K562 (cell line): ENCODE data around the gene MAN2A1. TPM values are rescaled to one million over a fixed set of nuclear protein-coding genes. Genes with fewer than 3 reads are reported as not detected.
A peak's percentile ranks its signal among the peaks of the same experiment; 100 is the strongest.

Experiments used
- ATAC-seq: fragments of 200-7000 bp; cut with Tn5 transposase; 3 replicates; pipeline ENCODE4 v1.9.1; 2020; ENCODE audit warnings: moderate library complexity
- BruUV-seq: library from RNA; stranded (reverse); fragments of 400-500 nt; replicated peaks from 2 replicates; lab custom pipeline; 2021; lab: Mats Ljungman, UMichigan
- CTCF ChIA-PET: fragments of 300-600 bp; formaldehyde crosslinking; extraction: SDS; loops from one replicate; lab custom pipeline; 2021; ENCODE audit warnings: low intra/inter-chr PET ratio; lab: Yijun Ruan, JAX
- POLR2A ChIA-PET: fragments of 300-600, 350-650 bp; sonication (Branson Sonifier 250); formaldehyde crosslinking; extraction: SDS; loops from one replicate; lab custom pipeline; 2021; ENCODE audit warnings: antibody characterized with exemption, inconsistent platforms; lab: Yijun Ruan, JAX
- DNase-seq, 4 experiments: peaks; one replicate each; pipeline versions ENCODE4 v3.0.0 to v3.0.0-alpha.2; 2011 to 2018; ENCODE audit warnings: low spot score in 3 of 4, mixed read lengths in 3 of 4; ENCODE audit errors: extremely low read depth in 1 of 4
- FAIRE-seq: peaks from 2 replicates; lab custom pipeline; 2011; peaks lifted over from hg19 to GRCh38; lab: Jason Lieb, UNC
- H2AFZ ChIP-seq: 2 replicates; pipeline ENCODE4 v1.6.0; 2011; ENCODE audit warnings: low read depth, low read length, control low read depth, inconsistent platforms
- H3K27ac ChIP-seq: fragments of 200-600 bp; 3 replicates; pipeline ENCODE4 v1.8.0; 2011; ENCODE audit warnings: low read depth, mild to moderate bottlenecking, control low read depth, inconsistent platforms, low read length, moderate library complexity, mixed read lengths; ENCODE audit errors: extremely low read depth
- H3K27me3 ChIP-seq, 2 experiments: fragments of 300-600 bp in 1 of 2; 2 replicates in 1 of 2; 3 replicates in 1 of 2; pipeline versions ENCODE4 v1.6.0 to v1.8.0; 2011; ENCODE audit warnings: inconsistent platforms in 2 of 2, low read length in 2 of 2, mild to moderate bottlenecking in 1 of 2, mixed read lengths in 1 of 2, moderate library complexity in 1 of 2; ENCODE audit not compliant: control insufficient read depth in 2 of 2, insufficient read depth in 2 of 2
- H3K36me3 ChIP-seq: fragments of 300-600 bp; 3 replicates; pipeline ENCODE4 v1.8.0; 2011; ENCODE audit warnings: mild to moderate bottlenecking, low read length, inconsistent platforms; ENCODE audit not compliant: control insufficient read depth, insufficient read depth
- H3K4me1 ChIP-seq, 2 experiments: fragments of 200-600 bp in 1 of 2; replicated peaks in 1 of 2; 2 replicates in 1 of 2; 3 replicates in 1 of 2; pipeline versions ENCODE4 v1.5.1 to v1.8.0; 2011; ENCODE audit warnings: inconsistent platforms in 2 of 2, low read length in 2 of 2, mild to moderate bottlenecking in 1 of 2, mixed read lengths in 1 of 2, moderate library complexity in 1 of 2; ENCODE audit not compliant: control insufficient read depth in 2 of 2, insufficient read depth in 2 of 2
- H3K4me2 ChIP-seq: 2 replicates; pipeline ENCODE4 v1.6.1; 2011; ENCODE audit warnings: low read length, control low read depth, inconsistent platforms, mixed read lengths; ENCODE audit not compliant: insufficient read depth
- H3K4me3 ChIP-seq: fragments of 200-600 bp; sonication (generic), shearing (Covaris generic); 2 replicates; pipeline ENCODE4 v1.5.1; 2016; ENCODE audit warnings: control low read depth, inconsistent platforms
- H3K79me2 ChIP-seq: fragments of 200-600 bp; 3 replicates; pipeline ENCODE4 v1.8.0; 2011; ENCODE audit warnings: low read length, inconsistent platforms; ENCODE audit not compliant: control insufficient read depth, insufficient read depth
- H3K9ac ChIP-seq, 2 experiments: 2 replicates each; pipeline versions ENCODE4 v1.6.0 to v1.6.1; 2011; ENCODE audit warnings: low read depth in 2 of 2, low read length in 2 of 2, control low read depth in 1 of 2, inconsistent platforms in 1 of 2, mild to moderate bottlenecking in 1 of 2, mixed read lengths in 1 of 2; ENCODE audit not compliant: insufficient read depth in 1 of 2
- H3K9me1 ChIP-seq: one replicate; pipeline ENCODE4 v1.6.0; 2011; ENCODE audit warnings: inconsistent platforms, mild to moderate bottlenecking, low read length, moderate library complexity; ENCODE audit not compliant: control insufficient read depth, insufficient read depth
- H3K9me3 ChIP-seq: replicated peaks from 2 replicates; pipeline ENCODE4 v1.5.1; 2011; ENCODE audit warnings: low read depth, low read length, inconsistent platforms; ENCODE audit not compliant: control insufficient read depth, insufficient read depth
- H4K20me1 ChIP-seq: replicated peaks from 2 replicates; pipeline ENCODE4 v1.6.1; 2011; ENCODE audit warnings: low read length, inconsistent platforms, mixed read lengths; ENCODE audit not compliant: control insufficient read depth, insufficient read depth
- C11orf30 ChIP-seq: fragments of 450-650 bp; IDR thresholded peaks from 2 replicates; pipeline ENCODE4 v1.6.1; 2016; ENCODE audit warnings: low read depth, mild to moderate bottlenecking
- DIDO1 ChIP-seq: fragments of 450-650 bp; IDR thresholded peaks from 2 replicates; pipeline ENCODE4 v1.6.1; 2016; ENCODE audit warnings: low read depth, missing biosample characterization, missing genetic modification characterization
- GABPB2 ChIP-seq: fragments of 250-450 bp; sonication (Bioruptor Pico); conservative IDR thresholded peaks from 2 replicates; pipeline ENCODE4 v1.5.1; 2021; ENCODE audit warnings: mild to moderate bottlenecking
- HMG20A ChIP-seq: fragments of 450-650 bp; formaldehyde crosslinking; conservative IDR thresholded peaks from 2 replicates; pipeline ENCODE4 v1.4.0; 2020; ENCODE audit warnings: mild to moderate bottlenecking, mixed read lengths
- HMGN3 ChIP-seq: IDR thresholded peaks from 2 replicates; pipeline ENCODE4 v1.6.1; 2011; ENCODE audit warnings: borderline replicate concordance, low read depth, mild to moderate bottlenecking, mixed read lengths, low read length; ENCODE audit not compliant: insufficient read length; ENCODE audit errors: extremely low read depth
- KAT2B ChIP-seq: IDR thresholded peaks from one replicate; pipeline ENCODE4 v1.6.1; 2012; ENCODE audit warnings: low read depth, mild to moderate bottlenecking, control low read depth, inconsistent platforms, low read length, moderate library complexity
- NR2F6 ChIP-seq: fragments of 450-650 bp; formaldehyde crosslinking; IDR thresholded peaks from 2 replicates; pipeline ENCODE4 v1.4.0; 2020; ENCODE audit warnings: mild to moderate bottlenecking
- PKNOX1 ChIP-seq: fragments of 450-650 bp; IDR thresholded peaks from 2 replicates; pipeline ENCODE4 v1.6.1; 2016
- POU5F1 ChIP-seq: fragments of 150-350 bp; IDR thresholded peaks from 2 replicates; pipeline ENCODE4 v1.6.1; 2014; ENCODE audit warnings: borderline replicate concordance, low read length, low read depth, mild to moderate bottlenecking; ENCODE audit not compliant: partially characterized antibody
- SAP30 ChIP-seq: fragments of 200-600 bp; sonication (generic); IDR thresholded peaks from 2 replicates; pipeline ENCODE4 v1.6.1; 2012; ENCODE audit warnings: borderline replicate concordance, low read depth, mild to moderate bottlenecking, moderate library complexity, low read length, control low read depth, inconsistent platforms; ENCODE audit not compliant: insufficient read depth, poor library complexity, severe bottlenecking
- TRIM28 ChIP-seq: fragments of 450-650 bp; IDR thresholded peaks from 2 replicates; pipeline ENCODE4 v1.6.1; 2017
- U2AF1 ChIP-seq: fragments of 200-400 bp; formaldehyde crosslinking; optimal IDR thresholded peaks from 2 replicates; pipeline ENCODE3; 2017; ENCODE audit warnings: mild to moderate bottlenecking, low read depth, low read length, moderate library complexity
- ZNF12 ChIP-seq: sonication (generic); formaldehyde crosslinking; IDR thresholded peaks from 2 replicates; pipeline ENCODE4 v1.4.0; 2020; ENCODE audit warnings: mild to moderate bottlenecking, missing genetic modification reagents
- WGBS: fragments of 100-300 bp; shearing (Covaris generic); methylation state at CpG from one replicate; pipeline ENCODE4 v1.1.6; 2016; ENCODE audit warnings: low coverage, mixed read lengths; ENCODE audit not compliant: insufficient coverage; ENCODE audit errors: missing lambda C conversion rate; 5-methylcytosine and 5-hydroxymethylcytosine counted together
- in situ Hi-C: fragments of 300-500 bp; cut with MboI; formaldehyde crosslinking; loops from 4 replicates; pipeline ENCODE4 v1.15.0; 2018; ENCODE audit warnings: inconsistent platforms, mixed read lengths
- intact Hi-C: fragments of 100-400 bp; cut with micrococcal nuclease; formaldehyde crosslinking; loops from 2 replicates; pipeline ENCODE4 v1.14.2; 2022
- polyA plus RNA-seq, 8 experiments: library from polyadenylated mRNA; depleted of rRNA in 4 of 8; stranded (reverse) in 5 of 8; unstranded in 3 of 8; fragments of >200 nt; fragmentation: Nextera tagmentation in 2 of 8; fragmentation: Illumina TruSeq in 1 of 8; extraction: Ambion mirVana in 2 of 8; extraction: Trizol in 1 of 8; gene quantifications; 2 replicates each; pipeline versions ENCODE4 v1.2.1 to v1.2.3, GENCODE V29; 2011 to 2014; ENCODE audit warnings: inconsistent platforms in 1 of 8, missing spikeins in 1 of 8
- total RNA-seq, 7 experiments: library from RNA; depleted of rRNA in 6 of 7; stranded (reverse); fragments of >200 nt in 6 of 7; fragmentation: Illumina TruSeq in 2 of 7; extraction: Trizol in 2 of 7; gene quantifications; 2 replicates each; pipeline versions ENCODE4 v1.2.1 to v1.2.3, GENCODE V29; 2011 to 2021; ENCODE audit warnings: low replicate concordance in 1 of 7
- TF ChIP-seq, protein P1 (sequence below), 2 experiments: fragments of 150-350 bp in 1 of 2; IDR thresholded peaks; 2 replicates each; pipeline ENCODE4 v1.6.1; 2012 to 2016; ENCODE audit warnings: low read depth in 2 of 2, low read length in 2 of 2, mild to moderate bottlenecking in 1 of 2, moderate library complexity in 1 of 2
- TF ChIP-seq, protein P2 (sequence below): fragments of 250-450 bp; sonication (Bioruptor Pico); IDR thresholded peaks from 2 replicates; pipeline ENCODE4 v1.8.0; 2022; ENCODE audit warnings: inconsistent platforms

Gene MAN2A1
- total and polyA plus RNA-seq, 9 of the 15 experiments (the other 6 are each of a cell fraction or from before 2014, with no cell fraction given), result 5.2 to 32.0 (median 19.8) TPM

DNA sequence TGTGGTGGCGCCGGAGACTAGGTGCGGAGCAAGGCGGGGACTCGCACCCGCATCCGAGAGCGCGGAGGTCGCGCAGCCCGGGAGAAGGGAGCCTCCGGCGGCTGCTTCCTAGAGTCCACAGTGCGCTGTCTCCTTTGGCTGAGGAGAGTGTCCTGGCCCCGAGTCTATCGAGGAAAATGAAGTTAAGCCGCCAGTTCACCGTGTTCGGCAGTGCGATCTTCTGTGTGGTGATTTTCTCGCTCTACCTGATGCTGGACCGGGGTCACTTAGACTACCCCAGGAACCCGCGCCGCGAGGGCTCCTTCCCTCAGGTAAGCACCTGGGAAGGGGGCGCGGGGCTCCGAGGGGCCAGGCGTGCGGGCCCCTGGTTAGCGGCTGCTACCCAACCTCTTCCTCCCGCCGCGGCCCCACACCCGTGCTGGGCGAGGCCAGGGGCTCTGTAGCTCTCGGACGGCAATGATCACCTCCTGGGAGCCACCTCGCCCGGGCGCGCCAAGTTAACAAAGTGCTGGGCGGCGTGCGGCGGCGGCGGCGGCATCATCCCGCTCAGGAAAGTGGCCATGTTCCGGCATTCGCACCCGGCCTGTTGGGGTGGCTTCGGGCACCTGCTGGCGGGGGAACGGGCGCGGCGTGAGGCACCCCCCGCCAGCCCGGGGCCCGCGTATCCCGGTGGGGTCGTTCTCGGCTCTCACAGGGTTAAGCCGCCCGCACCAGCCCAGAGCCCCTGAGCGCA, 681 bp downstream of the MAN2A1 start:
- H3K4me2 ChIP-seq, result peak overlapping the region; percentile 87
- POLR2A ChIA-PET, result interaction anchor here (0.6 to 2.2 kb wide), 16 partner anchors 8 to 963 kb away, joined by 3 to 15 read pairs (median 4); partner anchors contain the start of gene PJA2
- intact Hi-C loops, result loop anchor here (2.0 to 10.0 kb wide), 3 partner anchors 118 to 264 kb away; no protein-coding TSS in a partner anchor
- no peaks in the 10 kb centered on the region for H3K27me3 ChIP-seq
- ATAC-seq, result peak; percentile 56
- FAIRE-seq, result no peak
- no peaks in the 10 kb centered on the region for H3K9me3 ChIP-seq
- peaks cover 13% of the 10 kb centered on the region; the same call in 1 of the 2 replicates for H4K20me1 ChIP-seq
- H3K4me1 ChIP-seq, result peaks cover 25 to 30% of the 10 kb centered on the region in 2 experiments
- H2AFZ ChIP-seq, result peak overlapping the region; percentile 86
- peak overlapping the region; percentile 75 to 99 for H3K9ac ChIP-seq
- peak overlapping the region; percentile 91 for H3K4me3 ChIP-seq
- in situ Hi-C loops, result no loop called here
- CTCF ChIA-PET, result interaction anchor here (0.6 kb wide), 1 partner anchor 126 kb away, joined by 3 read pairs; no protein-coding TSS in a partner anchor
- H3K36me3 ChIP-seq, result no peaks in the 10 kb centered on the region
- H3K79me2 ChIP-seq, result peaks cover 57% of the 10 kb centered on the region
- TSS peak; percentile 83 for BruUV-seq
- WGBS, result under 1% methylated on average over 46 of the region's 71 CpGs
- DNase-seq, result peak; percentile 13 to 59 (median 32)
- H3K9me1 ChIP-seq, result no peaks in the 10 kb centered on the region
- peak overlapping the region; percentile 92 for H3K27ac ChIP-seq
- TF ChIP-seq GABPB2 (CRISPR knock-in tag) (no peak), POU5F1 (no peak), ZNF12 (CRISPR knock-in tag) (0 out of 2 replicates have a peak, but pooled peaks have one; percentile 15), HMG20A (CRISPR knock-in tag) (no peak), SAP30 (peak; percentile 23), PKNOX1 (no peak), C11orf30 (no peak), TRIM28 (no peak), DIDO1 (no peak), KAT2B (no peak), U2AF1 (no peak), NR2F6 (no peak), HMGN3 (peak; percentile 10)
- TF ChIP-seq, protein P1, sequence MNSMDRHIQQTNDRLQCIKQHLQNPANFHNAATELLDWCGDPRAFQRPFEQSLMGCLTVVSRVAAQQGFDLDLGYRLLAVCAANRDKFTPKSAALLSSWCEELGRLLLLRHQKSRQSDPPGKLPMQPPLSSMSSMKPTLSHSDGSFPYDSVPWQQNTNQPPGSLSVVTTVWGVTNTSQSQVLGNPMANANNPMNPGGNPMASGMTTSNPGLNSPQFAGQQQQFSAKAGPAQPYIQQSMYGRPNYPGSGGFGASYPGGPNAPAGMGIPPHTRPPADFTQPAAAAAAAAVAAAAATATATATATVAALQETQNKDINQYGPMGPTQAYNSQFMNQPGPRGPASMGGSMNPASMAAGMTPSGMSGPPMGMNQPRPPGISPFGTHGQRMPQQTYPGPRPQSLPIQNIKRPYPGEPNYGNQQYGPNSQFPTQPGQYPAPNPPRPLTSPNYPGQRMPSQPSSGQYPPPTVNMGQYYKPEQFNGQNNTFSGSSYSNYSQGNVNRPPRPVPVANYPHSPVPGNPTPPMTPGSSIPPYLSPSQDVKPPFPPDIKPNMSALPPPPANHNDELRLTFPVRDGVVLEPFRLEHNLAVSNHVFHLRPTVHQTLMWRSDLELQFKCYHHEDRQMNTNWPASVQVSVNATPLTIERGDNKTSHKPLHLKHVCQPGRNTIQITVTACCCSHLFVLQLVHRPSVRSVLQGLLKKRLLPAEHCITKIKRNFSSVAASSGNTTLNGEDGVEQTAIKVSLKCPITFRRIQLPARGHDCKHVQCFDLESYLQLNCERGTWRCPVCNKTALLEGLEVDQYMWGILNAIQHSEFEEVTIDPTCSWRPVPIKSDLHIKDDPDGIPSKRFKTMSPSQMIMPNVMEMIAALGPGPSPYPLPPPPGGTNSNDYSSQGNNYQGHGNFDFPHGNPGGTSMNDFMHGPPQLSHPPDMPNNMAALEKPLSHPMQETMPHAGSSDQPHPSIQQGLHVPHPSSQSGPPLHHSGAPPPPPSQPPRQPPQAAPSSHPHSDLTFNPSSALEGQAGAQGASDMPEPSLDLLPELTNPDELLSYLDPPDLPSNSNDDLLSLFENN (IDR thresholded peaks at IDR 0.05; ENCODE audit: low read depth in 2 of 2, low read length in 2 of 2), result no peak
- TF ChIP-seq, protein P2, sequence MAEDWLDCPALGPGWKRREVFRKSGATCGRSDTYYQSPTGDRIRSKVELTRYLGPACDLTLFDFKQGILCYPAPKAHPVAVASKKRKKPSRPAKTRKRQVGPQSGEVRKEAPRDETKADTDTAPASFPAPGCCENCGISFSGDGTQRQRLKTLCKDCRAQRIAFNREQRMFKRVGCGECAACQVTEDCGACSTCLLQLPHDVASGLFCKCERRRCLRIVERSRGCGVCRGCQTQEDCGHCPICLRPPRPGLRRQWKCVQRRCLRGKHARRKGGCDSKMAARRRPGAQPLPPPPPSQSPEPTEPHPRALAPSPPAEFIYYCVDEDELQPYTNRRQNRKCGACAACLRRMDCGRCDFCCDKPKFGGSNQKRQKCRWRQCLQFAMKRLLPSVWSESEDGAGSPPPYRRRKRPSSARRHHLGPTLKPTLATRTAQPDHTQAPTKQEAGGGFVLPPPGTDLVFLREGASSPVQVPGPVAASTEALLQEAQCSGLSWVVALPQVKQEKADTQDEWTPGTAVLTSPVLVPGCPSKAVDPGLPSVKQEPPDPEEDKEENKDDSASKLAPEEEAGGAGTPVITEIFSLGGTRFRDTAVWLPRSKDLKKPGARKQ (CRISPR knock-in tag), result no peak
